ENCODE measurements around the gene IRF7. TPM values are rescaled to one million over a fixed set of nuclear protein-coding genes. Genes with fewer than 3 reads are reported as not detected.

Gene IRF7
- total RNA-seq, 1 donor from 2014 or later: 7.6 TPM

DNA sequence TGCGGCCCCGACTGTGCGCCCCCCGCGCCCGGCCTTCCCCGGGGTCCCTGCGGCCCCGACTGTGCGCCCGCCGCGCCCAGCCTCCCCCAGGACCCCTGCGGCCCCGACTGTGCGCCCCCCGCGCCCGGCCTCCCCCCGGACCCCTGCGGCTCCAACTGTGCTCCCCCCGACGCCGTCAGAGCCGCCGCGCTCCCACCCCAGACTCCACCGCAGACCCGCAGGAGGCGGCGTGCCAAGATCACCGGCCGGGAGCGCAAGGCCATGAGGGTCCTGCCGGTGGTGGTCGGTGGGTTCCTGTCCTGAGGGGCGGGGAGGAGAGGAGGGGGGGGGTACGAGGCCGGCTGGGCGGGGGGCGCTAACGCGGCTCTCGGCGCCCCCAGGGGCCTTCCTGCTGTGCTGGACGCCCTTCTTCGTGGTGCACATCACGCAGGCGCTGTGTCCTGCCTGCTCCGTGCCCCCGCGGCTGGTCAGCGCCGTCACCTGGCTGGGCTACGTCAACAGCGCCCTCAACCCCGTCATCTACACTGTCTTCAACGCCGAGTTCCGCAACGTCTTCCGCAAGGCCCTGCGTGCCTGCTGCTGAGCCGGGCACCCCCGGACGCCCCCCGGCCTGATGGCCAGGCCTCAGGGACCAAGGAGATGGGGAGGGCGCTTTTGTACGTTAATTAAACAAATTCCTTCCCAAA lies 24.4 kb upstream of the IRF7 start:
- DNase-seq: no peak

DNA sequence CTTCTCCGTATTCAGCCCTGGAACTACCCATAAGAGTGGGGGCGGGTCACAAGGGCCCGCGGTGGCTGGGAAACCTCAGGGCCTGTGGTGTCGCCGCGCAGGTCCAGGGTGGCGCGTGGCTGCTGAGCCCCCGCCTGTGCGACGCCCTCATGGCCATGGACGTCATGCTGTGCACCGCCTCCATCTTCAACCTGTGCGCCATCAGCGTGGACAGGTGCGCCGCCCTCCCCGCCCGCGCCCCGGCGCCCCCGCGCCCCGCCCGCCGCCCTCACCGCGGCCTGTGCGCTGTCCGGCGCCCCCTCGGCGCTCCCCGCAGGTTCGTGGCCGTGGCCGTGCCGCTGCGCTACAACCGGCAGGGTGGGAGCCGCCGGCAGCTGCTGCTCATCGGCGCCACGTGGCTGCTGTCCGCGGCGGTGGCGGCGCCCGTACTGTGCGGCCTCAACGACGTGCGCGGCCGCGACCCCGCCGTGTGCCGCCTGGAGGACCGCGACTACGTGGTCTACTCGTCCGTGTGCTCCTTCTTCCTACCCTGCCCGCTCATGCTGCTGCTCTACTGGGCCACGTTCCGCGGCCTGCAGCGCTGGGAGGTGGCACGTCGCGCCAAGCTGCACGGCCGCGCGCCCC lies 23.7 kb upstream of the IRF7 start:
- no peak for DNase-seq

DNA sequence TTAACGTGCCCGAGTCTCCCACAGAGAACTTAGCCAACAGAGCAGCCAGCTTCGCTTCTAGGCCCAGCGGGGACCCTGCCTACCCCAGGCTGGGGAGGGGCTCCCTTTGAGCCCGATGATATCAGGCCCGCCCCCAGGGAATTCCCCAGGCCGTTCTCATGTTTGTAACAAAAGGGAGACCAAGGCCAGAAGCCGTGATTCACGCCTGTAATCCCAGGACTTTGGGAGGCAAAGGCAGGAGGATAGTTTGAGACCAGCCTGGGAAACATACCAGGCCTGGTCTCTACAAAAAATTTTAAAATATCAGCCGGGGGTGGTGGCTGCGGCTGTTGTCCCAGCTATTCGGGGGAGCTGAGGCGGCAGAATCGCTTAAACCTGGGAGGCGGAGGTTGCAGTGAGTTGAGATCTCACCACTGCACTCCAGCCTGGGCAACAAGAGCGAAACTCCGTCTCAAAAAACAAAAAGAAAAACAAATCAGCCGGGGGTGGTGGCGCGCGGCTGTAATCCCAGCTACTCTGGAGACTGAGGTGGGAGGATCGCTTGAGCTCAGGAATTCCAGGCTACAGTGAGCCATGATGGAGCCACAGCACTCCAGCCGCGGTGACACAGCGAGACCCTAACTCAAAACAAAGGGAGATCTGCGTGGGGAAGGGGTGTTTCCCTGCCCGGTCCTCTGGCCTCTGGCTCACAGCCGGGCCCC lies 23.0 kb upstream of the IRF7 start:
- DNase-seq: no peak

DNA sequence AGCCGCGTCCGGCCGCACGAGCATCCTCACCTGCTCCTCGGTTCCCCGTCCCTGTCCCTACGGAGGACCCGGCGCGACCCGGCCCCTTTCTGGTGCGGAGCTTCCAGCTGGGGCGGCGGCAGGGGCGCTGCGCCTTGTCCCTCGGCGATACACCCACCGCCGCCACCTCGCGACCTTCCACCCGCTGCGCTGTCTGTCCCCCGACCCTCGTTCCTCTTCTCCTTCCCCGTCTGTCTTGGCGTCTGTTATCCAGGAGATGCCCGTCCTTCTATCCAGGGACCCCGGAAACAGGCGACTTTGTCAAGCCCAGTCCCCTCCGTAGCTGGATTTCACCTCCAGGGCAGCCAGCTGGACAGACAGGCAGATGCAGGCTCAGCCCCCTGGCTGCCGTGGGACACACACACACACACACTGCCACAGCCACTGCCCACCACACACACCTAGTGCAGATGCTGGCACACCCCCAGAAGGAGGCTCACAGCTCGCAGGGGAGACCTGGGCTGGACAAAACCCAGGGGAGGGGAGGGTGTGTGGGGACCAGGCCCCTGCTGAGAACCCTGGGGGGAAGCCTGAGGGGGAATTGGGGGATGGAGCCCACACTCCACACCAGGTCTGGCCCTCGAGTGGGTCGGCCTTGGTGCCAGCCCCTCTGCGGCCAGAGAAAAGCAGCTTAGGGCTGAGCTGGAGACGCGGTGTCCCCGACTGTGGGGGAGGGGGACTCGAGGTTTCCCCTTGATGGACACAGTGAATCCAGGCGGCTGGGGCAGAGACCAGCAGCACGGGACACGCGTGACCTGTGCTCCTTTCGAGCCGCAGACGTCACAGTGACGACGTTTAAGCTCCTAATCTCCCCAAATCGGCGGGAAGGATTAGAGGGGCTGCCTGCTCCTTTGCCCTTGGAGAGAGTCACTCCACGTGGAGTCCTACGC lies 22.1 kb upstream of the IRF7 start:
- no peak for DNase-seq

DNA sequence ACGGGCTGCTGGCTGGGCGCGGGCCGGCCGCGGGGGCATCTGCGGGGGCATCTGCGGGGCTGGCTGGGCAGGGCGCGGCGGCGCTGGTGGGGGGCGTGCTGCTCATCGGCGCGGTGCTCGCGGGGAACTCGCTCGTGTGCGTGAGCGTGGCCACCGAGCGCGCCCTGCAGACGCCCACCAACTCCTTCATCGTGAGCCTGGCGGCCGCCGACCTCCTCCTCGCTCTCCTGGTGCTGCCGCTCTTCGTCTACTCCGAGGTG lies 21.5 kb upstream of the IRF7 start:
- no peak for DNase-seq

DNA sequence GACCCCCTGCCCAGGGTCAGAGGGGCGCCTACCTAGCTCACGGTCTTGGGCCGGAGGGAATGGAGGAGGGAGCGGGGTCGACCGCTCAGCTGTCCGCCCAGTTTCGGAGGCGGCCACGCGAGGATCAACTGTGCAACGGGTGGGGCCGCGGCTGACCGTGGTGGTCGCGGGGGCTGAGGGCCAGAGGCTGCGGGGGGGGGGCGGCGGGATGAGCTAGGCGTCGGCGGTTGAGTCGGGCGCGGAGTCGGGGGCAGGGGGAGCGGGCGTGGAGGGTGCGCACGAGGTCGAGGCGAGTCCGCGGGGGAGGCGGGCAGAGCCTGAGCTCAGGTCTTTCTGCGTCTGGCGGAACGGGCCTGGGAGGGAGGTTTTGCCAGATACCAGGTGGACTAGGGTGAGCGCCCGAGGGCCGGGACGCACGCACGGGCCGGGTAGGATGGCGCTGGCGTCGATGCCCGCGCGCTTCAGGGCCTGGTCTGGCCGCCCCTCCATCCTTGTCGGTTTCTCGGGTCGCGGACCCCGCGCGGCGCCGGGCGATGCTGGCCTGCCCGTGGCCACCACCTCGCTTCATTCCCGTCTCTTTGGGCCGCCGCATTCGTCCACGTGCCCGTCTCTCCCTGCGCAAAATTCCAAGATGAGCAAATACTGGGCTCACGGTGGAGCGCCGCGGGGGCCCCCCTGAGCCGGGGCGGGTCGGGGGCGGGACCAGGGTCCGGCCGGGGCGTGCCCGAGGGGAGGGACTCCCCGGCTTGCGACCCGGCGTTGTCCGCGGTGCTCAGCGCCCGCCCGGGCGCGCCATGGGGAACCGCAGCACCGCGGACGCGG lies 21.0 kb upstream of the IRF7 start, which contains the start of gene DRD4:
DRD4 (plus strand) TSS at position 759 of the 822 bp plus-strand sequence; CDS start at position 795, 36 bp downstream.
- no peak for DNase-seq

DNA sequence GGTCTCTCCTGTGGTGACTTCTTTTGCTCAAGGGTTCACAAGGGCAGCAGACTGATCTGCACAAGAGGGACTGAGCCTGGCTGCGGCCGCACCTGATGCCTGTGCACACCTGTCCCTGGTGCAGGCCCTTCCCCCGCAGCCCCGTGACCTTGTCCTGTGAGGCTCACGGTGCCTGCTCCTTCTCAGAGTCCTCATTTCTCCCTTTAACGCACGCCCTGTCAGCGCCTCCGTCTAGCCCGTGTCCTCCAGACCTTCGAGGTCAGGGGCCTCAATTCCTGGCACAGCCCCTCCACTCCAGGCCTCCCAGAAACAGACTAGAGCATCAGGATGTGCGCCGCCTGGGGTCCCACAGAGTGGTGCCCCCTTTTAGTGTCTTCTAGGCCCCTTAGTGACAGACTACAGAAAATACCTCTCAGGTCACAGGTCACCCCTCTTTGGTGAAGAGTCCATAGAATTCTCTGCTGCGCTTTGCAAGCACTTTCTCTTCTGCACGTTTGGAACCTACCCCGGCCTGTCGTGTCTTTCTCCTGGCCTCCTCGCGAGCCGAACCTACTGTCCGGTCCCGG lies 20.3 kb upstream of the IRF7 start:
- DNase-seq: no peak

DNA sequence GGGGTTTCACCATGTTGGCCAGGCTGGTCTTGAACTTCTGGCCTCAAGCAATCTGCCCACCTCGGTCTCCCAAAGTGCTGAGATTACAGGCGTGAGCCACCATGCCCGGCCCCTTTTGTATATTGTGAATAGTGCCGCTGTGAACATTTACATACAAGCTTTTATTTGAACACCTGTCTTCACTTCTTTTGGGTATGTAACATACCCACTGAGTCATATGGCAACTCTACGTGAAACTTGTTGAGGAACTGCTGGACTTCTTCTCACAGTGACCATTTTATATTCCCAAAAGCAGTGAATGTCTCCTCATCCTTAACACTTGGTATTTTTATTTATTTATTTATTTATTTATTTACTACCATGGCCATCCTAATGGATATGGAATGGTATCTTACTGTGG lies 15.1 kb upstream of the IRF7 start:
- DNase-seq: no peak

DNA sequence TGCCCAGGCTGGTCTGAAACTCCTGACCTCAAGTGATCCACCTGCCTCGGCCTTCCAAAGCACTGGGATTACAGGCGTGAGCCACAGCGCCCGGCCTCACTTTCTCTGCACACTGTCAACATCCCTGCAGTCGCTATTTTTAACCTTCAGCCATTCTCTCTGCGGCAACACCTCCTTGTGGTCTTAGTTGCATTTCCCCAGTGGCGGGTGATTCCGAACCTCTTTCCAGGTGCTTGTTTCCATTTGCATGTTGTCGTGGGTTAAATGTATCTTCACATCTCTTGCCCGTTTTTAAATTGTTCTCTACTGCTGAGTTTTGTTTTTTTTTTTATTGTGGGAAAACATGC lies 13.5 kb upstream of the IRF7 start:
- DNase-seq: no peak

DNA sequence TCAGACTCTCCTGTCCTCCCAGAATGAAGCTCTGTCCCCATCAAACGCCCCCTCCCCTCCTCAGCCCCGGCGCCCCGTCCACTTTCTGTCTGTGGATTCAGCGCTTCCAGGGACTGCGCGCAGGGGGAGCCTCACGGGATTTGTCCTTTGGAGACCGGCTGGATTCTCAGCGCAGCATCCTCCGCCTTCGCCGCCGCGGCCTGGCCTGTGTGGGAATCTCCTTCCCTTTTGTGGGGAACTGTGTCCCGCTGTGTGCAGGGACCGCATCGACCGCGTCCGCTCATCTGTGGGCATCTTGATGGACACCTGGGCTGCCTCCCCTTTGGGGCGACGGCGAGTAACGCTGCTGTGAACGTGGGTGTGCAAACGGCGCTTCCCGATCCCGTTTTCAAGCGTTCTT lies 12.3 kb upstream of the IRF7 start:
- no peak for DNase-seq

DNA sequence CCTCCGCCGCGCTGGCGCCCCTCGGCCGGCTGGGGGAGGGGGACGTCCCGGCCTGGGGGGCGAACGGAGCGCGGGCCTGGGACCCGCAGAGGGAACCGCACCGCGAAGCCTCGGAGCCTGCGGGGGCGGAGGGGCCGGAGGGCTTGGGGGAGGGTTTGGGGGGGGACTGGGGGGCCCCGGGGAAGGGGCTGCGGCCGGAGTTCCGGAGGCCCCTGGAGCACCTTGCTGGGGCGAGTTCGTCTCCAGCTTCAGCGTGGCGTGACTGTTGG lies 11.5 kb upstream of the IRF7 start:
- DNase-seq: no peak

DNA sequence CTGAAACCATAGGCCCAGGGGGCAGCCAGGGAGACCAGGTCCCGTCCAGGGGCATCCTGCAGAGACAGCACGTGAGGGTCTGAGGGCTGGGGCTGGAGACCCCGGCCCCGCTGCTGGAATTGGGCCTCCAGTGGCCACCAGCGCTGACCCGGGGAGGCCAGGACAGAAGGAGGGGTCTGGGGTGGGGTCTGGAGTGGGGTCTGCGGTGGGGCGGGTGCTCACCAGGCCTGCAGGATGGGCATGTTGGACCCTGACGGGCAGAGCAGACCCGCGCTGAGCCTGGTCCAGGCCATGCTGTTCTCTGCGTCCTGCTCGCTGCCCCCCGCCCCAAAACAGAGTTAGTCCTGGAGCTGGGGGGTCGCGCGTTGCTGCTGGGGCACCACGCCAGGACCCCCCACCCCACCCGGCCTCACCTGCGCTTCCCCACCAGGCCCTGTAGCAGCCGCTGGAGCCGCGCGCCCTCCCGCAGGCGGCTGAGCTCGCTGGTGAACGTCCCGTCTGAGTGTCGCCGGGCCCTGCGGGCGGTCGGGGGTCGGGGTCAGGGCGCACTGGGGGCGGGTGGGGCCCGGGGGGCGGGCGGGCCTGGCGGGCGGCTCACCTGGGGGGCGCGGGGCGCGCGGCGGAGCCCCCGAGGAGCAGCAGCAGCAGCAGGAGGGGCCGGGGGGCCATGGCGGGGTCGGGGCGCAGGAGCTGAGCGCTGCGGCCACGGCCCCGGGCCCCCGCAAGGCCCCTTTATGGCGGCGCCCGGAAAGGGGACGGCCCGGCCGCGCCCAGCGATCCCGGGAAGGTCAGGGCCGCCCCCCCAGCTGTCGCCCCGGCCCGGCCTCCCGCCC lies 10.9 kb upstream of the IRF7 start, which contains the start of gene SCT:
SCT (minus strand) TSS at position 707 of the 833 bp plus-strand sequence; CDS start at position 669, 38 bp downstream.
- no peak for DNase-seq

DNA sequence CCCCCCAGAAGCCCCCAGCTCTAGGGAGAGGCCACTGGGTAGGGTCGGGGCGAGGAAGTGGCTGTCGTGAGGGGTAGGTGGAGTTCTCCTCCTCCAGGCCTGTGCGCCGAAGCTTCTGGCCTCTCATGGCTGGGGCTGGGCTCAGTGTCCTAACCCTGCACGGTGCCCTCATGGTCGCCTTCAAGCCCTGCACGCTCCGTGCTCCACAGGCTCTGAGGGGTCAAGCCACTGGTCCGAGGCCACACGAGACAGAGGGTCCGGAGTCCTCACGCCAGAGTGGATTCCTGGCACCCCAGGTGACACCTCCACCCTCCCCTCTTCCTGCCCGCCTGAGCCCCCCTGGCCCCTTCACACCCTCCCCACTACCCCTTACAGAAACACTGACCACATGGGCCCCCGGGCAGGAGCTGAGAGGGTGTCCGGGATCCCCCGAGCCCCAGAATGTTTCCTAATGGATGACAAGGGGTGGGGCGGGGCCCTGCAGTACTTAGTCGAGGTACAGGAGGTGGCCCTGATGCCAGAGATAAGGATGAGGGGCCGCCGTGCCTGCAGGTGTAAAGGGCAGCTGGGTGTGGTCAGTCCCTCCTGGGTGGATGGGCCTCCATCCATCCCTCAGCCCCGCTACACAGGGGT lies 10.0 kb upstream of the IRF7 start:
- no peak for DNase-seq

DNA sequence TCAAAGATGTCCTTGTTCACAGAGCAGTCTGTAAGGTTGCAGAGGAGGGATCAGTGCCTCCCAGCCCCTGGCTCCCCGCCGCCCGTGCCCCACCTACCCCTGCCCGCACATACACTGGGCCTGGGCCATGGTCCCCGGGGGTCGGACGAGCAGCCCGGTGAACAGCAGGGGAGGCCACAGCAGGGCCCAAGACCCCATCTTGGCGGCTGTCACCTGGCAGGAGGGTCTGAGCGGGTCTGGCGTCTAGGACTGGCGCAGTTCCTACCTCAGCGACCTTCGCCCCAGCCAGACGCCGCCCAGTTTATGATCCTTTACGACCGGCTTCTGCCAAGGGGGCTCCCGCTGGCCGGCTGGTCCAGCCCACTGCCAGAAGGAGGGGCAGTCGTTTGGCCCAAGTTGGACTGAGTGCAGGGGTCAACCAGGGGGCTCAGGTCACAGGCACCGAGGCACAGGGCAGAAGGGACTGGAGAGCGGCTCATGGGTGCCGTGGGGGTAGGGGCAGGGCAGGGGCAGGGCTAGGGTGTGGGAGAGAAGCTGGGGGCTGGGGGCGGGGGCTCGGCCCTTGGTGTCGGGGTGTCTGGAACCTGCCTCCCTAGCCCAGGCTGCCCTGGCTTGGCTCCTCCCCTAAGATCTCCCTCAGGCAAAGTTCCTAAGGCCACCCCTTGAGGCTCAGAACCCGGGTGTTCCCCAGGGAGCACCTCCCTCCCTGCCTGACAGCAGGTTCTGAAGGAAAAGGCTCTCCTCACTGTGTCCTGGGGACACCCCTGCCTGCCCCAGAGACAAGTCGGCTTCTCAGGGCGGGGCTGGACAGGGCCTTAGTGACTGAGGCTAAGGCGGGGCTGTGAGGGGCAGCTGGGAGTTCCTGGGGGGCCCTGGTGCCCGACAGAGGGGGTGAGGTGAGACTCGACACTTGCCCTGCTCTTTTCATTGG lies 9.2 kb upstream of the IRF7 start, which contains the start of gene CDHR5:
CDHR5 (minus strand) TSS at position 251 of the 931 bp plus-strand sequence; CDS start at position 198, 53 bp downstream.
- DNase-seq: no peak

DNA sequence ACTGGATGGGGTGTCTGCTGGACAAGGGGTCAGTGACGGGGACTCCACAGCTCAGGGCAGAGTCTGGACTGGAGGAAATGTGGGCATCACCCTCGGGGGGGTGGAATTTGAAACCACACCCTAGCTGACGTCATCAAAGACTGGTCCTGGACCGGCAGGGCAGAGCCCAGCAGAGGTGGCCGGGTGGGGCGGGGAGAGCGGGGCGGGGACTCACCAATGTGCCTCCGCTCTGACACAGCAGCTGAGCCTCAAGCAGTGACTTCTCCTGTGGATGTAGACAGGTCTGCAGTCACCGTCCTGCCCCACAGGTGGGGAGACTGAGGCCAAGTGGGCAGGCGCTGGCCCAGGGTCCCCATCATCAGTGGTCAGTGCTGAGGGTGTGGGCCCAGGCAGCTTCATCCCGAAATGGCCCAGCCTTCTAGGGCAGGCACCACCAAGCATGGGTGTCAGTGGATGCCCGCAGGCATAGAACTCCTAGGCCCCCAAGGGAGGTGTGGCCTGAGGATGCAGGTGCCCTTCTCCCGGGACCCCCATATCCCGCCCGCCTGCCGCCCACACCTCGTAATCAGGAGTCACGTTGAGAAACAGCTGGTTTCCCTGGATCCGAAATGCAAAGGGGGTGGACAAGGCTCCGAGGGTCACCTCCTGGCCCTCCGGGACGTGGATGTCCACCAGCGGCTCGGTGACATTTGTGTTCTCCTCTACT lies 8.4 kb upstream of the IRF7 start:
- DNase-seq: no peak

DNA sequence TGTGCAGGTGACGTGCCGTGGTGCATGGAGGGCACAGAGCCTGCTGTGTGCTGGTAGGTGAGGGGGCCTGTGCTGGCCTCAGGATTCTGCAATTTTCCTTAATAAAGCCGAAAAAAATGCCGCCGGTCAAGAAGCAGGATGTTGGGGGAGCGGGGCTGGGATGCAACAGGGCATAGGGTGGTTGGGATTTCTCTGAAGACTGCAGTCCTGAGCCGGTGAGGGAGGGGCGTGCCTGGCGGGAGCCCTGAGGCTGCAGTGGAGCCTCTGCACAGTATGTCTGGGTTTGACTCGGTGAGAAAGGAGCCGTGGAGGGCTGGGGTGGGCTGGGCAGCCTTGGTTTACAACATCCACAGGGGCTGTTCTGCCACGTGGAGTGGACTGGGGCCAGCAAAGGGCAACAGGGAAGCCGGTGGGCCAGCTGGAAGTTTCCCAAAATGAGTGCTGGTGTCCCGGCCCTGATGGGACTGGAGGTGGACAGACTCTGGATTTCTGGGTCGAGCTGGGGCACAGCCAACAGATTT lies 7.7 kb upstream of the IRF7 start:
- DNase-seq: no peak

DNA sequence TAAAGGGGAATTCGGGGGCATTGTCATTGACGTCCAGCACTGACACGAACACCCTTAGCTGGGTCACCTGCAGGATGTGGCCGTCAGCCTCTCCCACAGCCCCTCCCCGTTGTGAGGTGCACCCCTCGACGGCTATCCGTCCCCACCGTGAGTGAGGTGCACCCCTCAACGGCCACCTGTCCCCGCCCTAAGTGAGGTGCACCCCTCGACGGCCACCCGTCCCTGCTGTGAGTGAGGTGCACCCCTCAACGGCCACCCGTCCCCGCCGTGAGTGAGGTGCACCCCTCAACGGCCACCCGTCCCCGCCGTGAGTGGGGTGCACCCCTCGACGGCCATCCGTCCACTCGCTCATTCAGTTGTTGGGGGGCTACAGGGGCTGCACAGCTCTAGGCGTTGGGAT lies 6.1 kb upstream of the IRF7 start:
- no peak for DNase-seq

All from occipital lobe (tissue), 2 donors.